Retinal pigment epithelial cell (primary cell): ENCODE data around the gene CCR5.

ENCODE experiments used
- DNase-seq: peaks from one replicate; pipeline ENCODE4 v3.0.0-alpha.2; 2010; ENCODE audit warnings: low read depth
- H3K4me3 ChIP-seq: 2 replicates; pipeline ENCODE4 v1.5.1; 2011; ENCODE audit warnings: mild to moderate bottlenecking, low read length, control low read depth, moderate library complexity
- TF ChIP-seq, protein P1 (sequence below): conservative IDR thresholded peaks from 2 replicates; pipeline ENCODE4 v1.5.1; 2011; ENCODE audit warnings: low read depth, low read length, control low read depth, inconsistent platforms

Gene CCR5

DNA sequence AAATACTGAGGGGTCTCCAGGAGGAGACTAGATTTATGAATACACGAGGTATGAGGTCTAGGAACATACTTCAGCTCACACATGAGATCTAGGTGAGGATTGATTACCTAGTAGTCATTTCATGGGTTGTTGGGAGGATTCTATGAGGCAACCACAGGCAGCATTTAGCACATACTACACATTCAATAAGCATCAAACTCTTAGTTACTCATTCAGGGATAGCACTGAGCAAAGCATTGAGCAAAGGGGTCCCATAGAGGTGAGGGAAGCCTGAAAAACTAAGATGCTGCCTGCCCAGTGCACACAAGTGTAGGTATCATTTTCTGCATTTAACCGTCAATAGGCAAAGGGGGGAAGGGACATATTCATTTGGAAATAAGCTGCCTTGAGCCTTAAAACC is 4.5 kb downstream of the CCR5 start:
- TF ChIP-seq, protein P1, sequence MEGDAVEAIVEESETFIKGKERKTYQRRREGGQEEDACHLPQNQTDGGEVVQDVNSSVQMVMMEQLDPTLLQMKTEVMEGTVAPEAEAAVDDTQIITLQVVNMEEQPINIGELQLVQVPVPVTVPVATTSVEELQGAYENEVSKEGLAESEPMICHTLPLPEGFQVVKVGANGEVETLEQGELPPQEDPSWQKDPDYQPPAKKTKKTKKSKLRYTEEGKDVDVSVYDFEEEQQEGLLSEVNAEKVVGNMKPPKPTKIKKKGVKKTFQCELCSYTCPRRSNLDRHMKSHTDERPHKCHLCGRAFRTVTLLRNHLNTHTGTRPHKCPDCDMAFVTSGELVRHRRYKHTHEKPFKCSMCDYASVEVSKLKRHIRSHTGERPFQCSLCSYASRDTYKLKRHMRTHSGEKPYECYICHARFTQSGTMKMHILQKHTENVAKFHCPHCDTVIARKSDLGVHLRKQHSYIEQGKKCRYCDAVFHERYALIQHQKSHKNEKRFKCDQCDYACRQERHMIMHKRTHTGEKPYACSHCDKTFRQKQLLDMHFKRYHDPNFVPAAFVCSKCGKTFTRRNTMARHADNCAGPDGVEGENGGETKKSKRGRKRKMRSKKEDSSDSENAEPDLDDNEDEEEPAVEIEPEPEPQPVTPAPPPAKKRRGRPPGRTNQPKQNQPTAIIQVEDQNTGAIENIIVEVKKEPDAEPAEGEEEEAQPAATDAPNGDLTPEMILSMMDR, result no peak
- no peak overlapping the region for H3K4me3 ChIP-seq

DNA sequence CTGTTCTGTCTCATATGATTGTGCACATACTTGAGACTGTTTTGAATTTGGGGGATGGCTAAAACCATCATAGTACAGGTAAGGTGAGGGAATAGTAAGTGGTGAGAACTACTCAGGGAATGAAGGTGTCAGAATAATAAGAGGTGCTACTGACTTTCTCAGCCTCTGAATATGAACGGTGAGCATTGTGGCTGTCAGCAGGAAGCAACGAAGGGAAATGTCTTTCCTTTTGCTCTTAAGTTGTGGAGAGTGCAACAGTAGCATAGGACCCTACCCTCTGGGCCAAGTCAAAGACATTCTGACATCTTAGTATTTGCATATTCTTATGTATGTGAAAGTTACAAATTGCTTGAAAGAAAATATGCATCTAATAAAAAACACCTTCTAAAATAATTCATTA is 5.1 kb downstream of the CCR5 start:
- no peak for DNase-seq
- no peak overlapping the region for H3K4me3 ChIP-seq
- TF ChIP-seq, protein P1, result no peak

More for the DNA sequence above, 4.5 kb downstream of the CCR5 start:
- DNase-seq, result no peak

GRCh38 chr3:46378426-46378942 is 7.7 kb downstream of the CCR5 start:
- TF ChIP-seq, protein P1, result peak; percentile 85
- H3K4me3 ChIP-seq, result no peak overlapping the region
- no peak for DNase-seq

GRCh38 chr3:46380471-46381221 is 9.9 kb downstream of the CCR5 start:
- no peak for DNase-seq
- TF ChIP-seq, protein P1, result no peak
- H3K4me3 ChIP-seq, result no peak overlapping the region

- TF ChIP-seq, protein P1, result no peak
- no peak for DNase-seq
Measured at GRCh38 chr3:46381625-46382024, 10.9 kb downstream of the CCR5 start.

DNA sequence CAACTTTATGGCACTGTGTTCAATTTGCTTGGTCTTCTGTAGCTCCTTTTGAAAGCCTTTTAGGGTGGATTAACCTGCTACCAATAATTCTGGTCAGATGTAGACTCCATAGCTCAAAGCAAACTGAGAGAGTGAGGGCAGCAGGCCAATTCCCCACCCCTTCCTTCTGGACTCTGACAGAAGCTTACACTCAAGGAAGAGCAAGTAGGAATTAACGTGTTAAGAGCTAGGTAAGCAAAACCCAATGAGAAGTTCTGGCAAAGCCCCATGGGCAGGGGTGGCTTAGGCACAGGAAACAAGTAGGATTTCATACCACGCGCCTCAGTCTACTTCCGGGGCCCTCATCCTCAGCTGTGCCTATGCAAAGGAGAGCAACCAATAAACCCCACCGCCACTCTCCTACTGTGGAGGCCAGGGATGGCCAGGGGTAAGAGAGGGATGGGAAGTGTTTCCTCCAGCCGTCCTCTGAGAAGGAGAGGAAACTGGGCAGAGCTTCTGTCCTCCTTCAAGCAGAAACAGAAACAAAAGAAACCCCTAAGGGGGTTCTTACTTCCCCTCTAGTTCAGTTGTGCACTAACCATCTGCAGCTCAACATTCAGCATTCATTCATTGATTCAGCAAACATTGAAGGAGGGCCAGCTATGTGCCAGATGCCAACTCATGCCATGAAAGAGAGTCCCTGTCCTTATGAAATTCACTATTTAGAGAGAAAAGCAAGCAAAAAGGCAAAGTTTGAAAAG is 12.6 kb downstream of the CCR5 start:
- no peak overlapping the region for H3K4me3 ChIP-seq
- DNase-seq, result no peak
- TF ChIP-seq, protein P1, result no peak

More at GRCh38 chr3:46381625-46382024, 10.9 kb downstream of the CCR5 start:
- no peak overlapping the region for H3K4me3 ChIP-seq

DNA sequence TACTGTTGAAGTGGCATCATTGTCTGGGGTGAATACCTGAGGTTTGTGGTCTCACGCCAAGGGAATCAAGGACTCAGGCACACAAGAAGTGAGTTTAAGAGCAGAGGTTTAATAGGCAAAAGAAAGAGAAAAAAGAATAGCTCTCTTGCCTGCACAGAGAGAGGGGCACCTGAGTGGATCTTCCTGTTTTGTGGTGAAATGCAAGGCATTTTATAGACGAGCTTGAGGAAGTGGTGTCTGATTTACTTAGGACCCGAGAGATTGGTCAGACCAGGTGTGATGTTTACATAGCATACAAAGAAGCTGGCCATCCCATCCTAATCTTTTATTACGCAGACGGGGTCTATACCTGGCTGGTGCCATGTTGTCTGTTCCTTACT is 13.2 kb downstream of the CCR5 start:
- H3K4me3 ChIP-seq, result no peak overlapping the region
- DNase-seq, result no peak
- TF ChIP-seq, protein P1, result no peak
